ENCODE data around the gene VAV1.
"Not testable (repeated sequence)": the region's sequence is repeated elsewhere in the genome, so short reads cannot be mapped to it uniquely, and the experiment has no call there.

Gene VAV1

GRCh38 chr19:6791237-6791636 lies 18.7 kb downstream of the VAV1 start:
- DNase-seq = no peak

- DNase-seq = no peak
These were observed 20.9 kb downstream of the VAV1 start for GRCh38 chr19:6793411-6793810.

GRCh38 chr19:6793973-6794372 lies 21.5 kb downstream of the VAV1 start:
- no peak for DNase-seq

GRCh38 chr19:6794686-6795431 lies 22.4 kb downstream of the VAV1 start:
- no peak for DNase-seq

GRCh38 chr19:6796278-6796677 lies 23.8 kb downstream of the VAV1 start:
- DNase-seq = no peak

- DNase-seq = no peak
These were observed 25.1 kb downstream of the VAV1 start for GRCh38 chr19:6797646-6798045.

- DNase-seq = not testable (repeated sequence)
These were observed 27.8 kb downstream of the VAV1 start for GRCh38 chr19:6800160-6800790.

GRCh38 chr19:6800991-6801484 lies 28.5 kb downstream of the VAV1 start:
- no peak for DNase-seq

- DNase-seq = no peak
These were observed 29.1 kb downstream of the VAV1 start for GRCh38 chr19:6801485-6802086.

GRCh38 chr19:6802336-6803035 lies 30.0 kb downstream of the VAV1 start:
- no peak for DNase-seq

- DNase-seq = no peak
These were observed 30.5 kb downstream of the VAV1 start for GRCh38 chr19:6803036-6803404.

GRCh38 chr19:6806488-6806887 lies 34.0 kb downstream of the VAV1 start:
- DNase-seq = no peak

GRCh38 chr19:6807291-6807690 lies 34.8 kb downstream of the VAV1 start:
- DNase-seq = no peak

- DNase-seq = no peak
These were observed 36.0 kb downstream of the VAV1 start for GRCh38 chr19:6808494-6808893.

- no peak for DNase-seq
These were observed 36.8 kb downstream of the VAV1 start for GRCh38 chr19:6809262-6809661.

- no peak for DNase-seq
These were observed 38.9 kb downstream of the VAV1 start for GRCh38 chr19:6811378-6811777.

- DNase-seq = no peak
These were observed 39.4 kb downstream of the VAV1 start for GRCh38 chr19:6811906-6812305.

GRCh38 chr19:6812612-6813011 lies 40.1 kb downstream of the VAV1 start:
- no peak for DNase-seq

GRCh38 chr19:6813659-6814058 lies 41.2 kb downstream of the VAV1 start:
- DNase-seq = no peak

GRCh38 chr19:6817179-6817578 lies 44.7 kb downstream of the VAV1 start:
- no peak for DNase-seq

- no peak for DNase-seq
These were observed 45.7 kb downstream of the VAV1 start for GRCh38 chr19:6818246-6818645.

- no peak for DNase-seq
These were observed 46.8 kb downstream of the VAV1 start for GRCh38 chr19:6819323-6819722.

- DNase-seq = no peak
These were observed 47.7 kb downstream of the VAV1 start for GRCh38 chr19:6820237-6820636.

All from NCI-H2081 treated with DMSO at 0.1 percent for 48 hours (cell line).